HL-60 (cell line): Measurements from ENCODE around the gene MAGI2.

ENCODE experiments used
- DNase-seq, 2 experiments: peaks; one replicate each; pipeline ENCODE4 v3.0.0-alpha.2; 2010 to 2020; ENCODE audit warnings: low read depth in 1 of 2, low spot score in 1 of 2
- H3K27ac ChIP-seq: fragments of 250-450 bp; sonication (Bioruptor Pico); replicated peaks from 2 replicates; pipeline ENCODE4 v1.5.1; 2020; ENCODE audit warnings: mild to moderate bottlenecking, moderate library complexity
- H3K27me3 ChIP-seq: fragments of 250-450 bp; sonication (Bioruptor Pico); 2 replicates; pipeline ENCODE4 v1.5.1; 2021; ENCODE audit warnings: mild to moderate bottlenecking, moderate library complexity; ENCODE audit not compliant: insufficient read depth, poor library complexity, severe bottlenecking
- H3K4me3 ChIP-seq: replicated peaks from 2 replicates; pipeline ENCODE4 v1.5.1; 2011; ENCODE audit warnings: mild to moderate bottlenecking, control low read depth, low read length; ENCODE audit not compliant: insufficient read depth
- GABPA ChIP-seq: IDR thresholded peaks from 2 replicates; pipeline ENCODE4 v1.6.1; 2012; ENCODE audit warnings: low read depth
- POLR2AphosphoS5 ChIP-seq: IDR thresholded peaks from 2 replicates; pipeline ENCODE4 v1.6.1; 2012; ENCODE audit warnings: low read depth
- REST ChIP-seq: IDR thresholded peaks from 2 replicates; pipeline ENCODE4 v1.6.1; 2012; ENCODE audit warnings: low read depth; ENCODE audit not compliant: insufficient replicate concordance
- SPI1 ChIP-seq: IDR thresholded peaks from 2 replicates; pipeline ENCODE4 v1.6.1; 2012; ENCODE audit warnings: low read depth, mild to moderate bottlenecking, borderline replicate concordance
- TF ChIP-seq, protein P1 (sequence below): IDR thresholded peaks from one replicate; pipeline ENCODE4 v1.5.1; 2011; ENCODE audit warnings: low read length, control low read depth, inconsistent platforms; ENCODE audit not compliant: insufficient read depth

Gene MAGI2

GRCh38 chr7:78129865-78130264, 1323.6 kb downstream of the MAGI2 start:
- Histone ChIP-seq H3K4me3 (no peak overlapping the region), H3K27me3 (no peaks in the 10 kb centered on the region), H3K27ac (no peak overlapping the region)
- TF ChIP-seq GABPA = no peak
- TF ChIP-seq, protein P1, sequence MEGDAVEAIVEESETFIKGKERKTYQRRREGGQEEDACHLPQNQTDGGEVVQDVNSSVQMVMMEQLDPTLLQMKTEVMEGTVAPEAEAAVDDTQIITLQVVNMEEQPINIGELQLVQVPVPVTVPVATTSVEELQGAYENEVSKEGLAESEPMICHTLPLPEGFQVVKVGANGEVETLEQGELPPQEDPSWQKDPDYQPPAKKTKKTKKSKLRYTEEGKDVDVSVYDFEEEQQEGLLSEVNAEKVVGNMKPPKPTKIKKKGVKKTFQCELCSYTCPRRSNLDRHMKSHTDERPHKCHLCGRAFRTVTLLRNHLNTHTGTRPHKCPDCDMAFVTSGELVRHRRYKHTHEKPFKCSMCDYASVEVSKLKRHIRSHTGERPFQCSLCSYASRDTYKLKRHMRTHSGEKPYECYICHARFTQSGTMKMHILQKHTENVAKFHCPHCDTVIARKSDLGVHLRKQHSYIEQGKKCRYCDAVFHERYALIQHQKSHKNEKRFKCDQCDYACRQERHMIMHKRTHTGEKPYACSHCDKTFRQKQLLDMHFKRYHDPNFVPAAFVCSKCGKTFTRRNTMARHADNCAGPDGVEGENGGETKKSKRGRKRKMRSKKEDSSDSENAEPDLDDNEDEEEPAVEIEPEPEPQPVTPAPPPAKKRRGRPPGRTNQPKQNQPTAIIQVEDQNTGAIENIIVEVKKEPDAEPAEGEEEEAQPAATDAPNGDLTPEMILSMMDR = no peak
- no peak for TF ChIP-seq SPI1
- TF ChIP-seq REST = no peak
- TF ChIP-seq POLR2AphosphoS5 = no peak
- DNase-seq = no peak

DNA sequence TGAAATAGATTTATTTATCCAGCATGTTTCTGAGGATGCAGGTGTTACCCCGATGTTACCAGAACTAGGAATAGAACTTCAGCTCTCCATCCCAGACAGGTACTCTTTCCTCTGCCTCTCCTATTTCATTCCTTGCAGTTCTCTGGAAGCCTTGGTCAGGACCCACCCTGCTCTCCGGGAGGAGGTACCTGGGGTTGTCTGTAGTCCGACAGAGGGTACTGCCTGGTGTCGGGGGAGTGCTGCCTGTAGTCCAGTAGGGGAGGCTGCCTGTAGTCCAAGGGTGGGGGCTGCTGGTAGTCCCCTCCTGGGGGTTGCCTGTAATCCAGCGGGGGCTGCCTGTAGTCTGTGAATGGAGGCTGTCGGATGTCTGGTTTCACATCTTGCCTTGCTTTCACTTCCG, 1326.5 kb downstream of the MAGI2 start:
- Histone ChIP-seq H3K4me3 (no peak overlapping the region), H3K27me3 (no peaks in the 10 kb centered on the region), H3K27ac (no peak overlapping the region)
- TF ChIP-seq SPI1 = no peak
- no peak for TF ChIP-seq REST
- TF ChIP-seq, protein P1 = no peak
- TF ChIP-seq POLR2AphosphoS5 = no peak
- TF ChIP-seq GABPA = no peak
- no peak for DNase-seq

GRCh38 chr7:78125884-78126283, 1327.6 kb downstream of the MAGI2 start:
- H3K27me3 ChIP-seq = no peaks in the 10 kb centered on the region
- no peak overlapping the region for H3K27ac ChIP-seq
- no peak overlapping the region for H3K4me3 ChIP-seq
- TF ChIP-seq GABPA (no peak), POLR2AphosphoS5 (no peak), SPI1 (no peak), REST (no peak)
- TF ChIP-seq, protein P1 = no peak
- DNase-seq = no peak
